Medulla oblongata (tissue), 1 donor: ENCODE results near the gene NELFE.
A peak's percentile ranks its signal among the peaks of the same experiment; 100 is the strongest.
"Not testable (repeated sequence)": the region's sequence is repeated elsewhere in the genome, so short reads cannot be mapped to it uniquely, and the experiment has no call there.

Experiments used
- DNase-seq: peaks from one replicate; pipeline ENCODE4 v3.0.0-alpha.2; 2015; ENCODE audit errors: extremely low spot score

NELFE gene

GRCh38 chr6:31949926-31950548, 8.7 kb downstream of the NELFE start:
- no peak for DNase-seq

- no peak for DNase-seq
Measured at GRCh38 chr6:31948753-31949413, 9.9 kb downstream of the NELFE start.

DNA sequence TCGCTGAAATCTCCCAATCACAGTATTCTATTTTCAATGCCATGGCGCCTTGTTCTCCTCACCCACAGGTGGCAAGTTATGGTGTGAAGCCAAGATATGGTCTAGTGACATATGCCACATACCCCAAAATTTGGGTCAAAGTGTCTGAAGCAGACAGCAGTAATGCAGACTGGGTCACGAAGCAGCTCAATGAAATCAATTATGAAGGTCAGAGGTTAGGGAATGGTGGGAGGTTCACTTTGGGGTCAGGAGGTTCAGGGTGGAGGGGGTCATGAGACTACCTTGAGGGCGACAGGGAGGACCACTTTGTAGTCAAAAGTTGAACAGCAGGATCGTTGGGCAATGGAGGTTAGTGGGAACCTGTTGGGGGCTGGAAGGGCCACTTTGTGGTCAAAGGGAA, 10.5 kb downstream of the NELFE start:
- DNase-seq: no peak

GRCh38 chr6:31947864-31948263, 10.9 kb downstream of the NELFE start:
- DNase-seq: no peak

- DNase-seq: no peak
Measured at GRCh38 chr6:31947070-31947675, 11.6 kb downstream of the NELFE start.

GRCh38 chr6:31946370-31946885, 12.3 kb downstream of the NELFE start:
- no peak for DNase-seq

GRCh38 chr6:31945507-31946369, 13.0 kb downstream of the NELFE start, which contains the start of gene CFB:
Gene CFB (plus strand): TSS chr6:31946095. CDS start chr6:31946222, 127 bp downstream.
- peak; percentile 23 for DNase-seq

DNA sequence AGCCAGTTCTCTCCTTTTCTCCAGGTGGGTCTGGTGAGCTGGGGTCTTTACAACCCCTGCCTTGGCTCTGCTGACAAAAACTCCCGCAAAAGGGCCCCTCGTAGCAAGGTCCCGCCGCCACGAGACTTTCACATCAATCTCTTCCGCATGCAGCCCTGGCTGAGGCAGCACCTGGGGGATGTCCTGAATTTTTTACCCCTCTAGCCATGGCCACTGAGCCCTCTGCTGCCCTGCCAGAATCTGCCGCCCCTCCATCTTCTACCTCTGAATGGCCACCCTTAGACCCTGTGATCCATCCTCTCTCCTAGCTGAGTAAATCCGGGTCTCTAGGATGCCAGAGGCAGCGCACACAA, 13.6 kb downstream of the NELFE start:
- no peak for DNase-seq

DNA sequence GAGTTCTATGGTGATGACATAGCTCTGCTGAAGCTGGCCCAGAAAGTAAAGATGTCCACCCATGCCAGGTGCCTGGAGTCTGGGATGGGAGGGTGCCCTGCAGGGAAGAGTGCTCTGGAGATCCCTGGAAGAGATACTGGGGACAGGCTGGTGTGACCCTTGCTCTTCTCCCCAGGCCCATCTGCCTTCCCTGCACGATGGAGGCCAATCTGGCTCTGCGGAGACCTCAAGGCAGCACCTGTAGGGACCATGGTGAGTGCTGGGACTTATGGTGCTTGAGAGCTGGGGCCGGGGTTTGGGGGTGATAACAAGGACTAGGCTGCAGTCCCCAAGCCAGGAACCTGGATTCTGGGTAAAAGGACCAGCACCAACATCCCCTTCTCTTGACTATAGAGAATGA, 15.0 kb downstream of the NELFE start:
- DNase-seq: no peak

- no peak for DNase-seq
Measured at GRCh38 chr6:31940256-31940664, 18.5 kb downstream of the NELFE start.

- no peak for DNase-seq
Measured at GRCh38 chr6:31935823-31936222, 22.9 kb downstream of the NELFE start.

DNA sequence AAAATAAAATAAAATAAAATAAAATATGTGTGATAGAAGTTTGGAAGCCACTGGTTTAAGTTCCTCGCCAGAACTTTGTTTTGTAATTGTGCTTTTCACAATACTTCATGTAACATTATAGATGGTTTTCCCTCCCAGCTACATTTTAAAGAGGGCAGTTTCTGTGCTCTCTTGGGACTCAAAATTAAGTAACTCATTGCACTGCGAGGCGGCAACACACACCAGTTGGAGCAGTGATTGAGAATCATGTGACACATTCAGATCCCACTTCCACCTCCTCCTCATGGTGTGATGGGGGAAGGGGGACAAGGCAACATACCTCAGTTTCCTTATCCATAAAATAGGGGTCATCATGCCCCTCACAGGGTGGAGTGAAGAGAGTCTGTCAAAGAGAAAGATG, 23.8 kb downstream of the NELFE start:
- DNase-seq: no peak

DNA sequence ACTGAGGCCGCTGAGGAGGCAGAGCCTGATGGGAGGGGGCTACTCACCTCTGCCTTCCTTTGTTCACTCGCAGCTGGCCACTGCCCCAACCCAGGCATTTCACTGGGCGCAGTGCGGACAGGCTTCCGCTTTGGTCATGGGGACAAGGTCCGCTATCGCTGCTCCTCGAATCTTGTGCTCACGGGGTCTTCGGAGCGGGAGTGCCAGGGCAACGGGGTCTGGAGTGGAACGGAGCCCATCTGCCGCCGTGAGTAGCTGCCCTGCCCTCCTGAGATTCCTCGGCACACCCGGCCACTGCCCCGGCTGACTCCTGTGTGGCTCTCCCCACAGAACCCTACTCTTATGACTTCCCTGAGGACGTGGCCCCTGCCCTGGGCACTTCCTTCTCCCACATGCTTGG, 25.2 kb downstream of the NELFE start:
- no peak for DNase-seq

DNA sequence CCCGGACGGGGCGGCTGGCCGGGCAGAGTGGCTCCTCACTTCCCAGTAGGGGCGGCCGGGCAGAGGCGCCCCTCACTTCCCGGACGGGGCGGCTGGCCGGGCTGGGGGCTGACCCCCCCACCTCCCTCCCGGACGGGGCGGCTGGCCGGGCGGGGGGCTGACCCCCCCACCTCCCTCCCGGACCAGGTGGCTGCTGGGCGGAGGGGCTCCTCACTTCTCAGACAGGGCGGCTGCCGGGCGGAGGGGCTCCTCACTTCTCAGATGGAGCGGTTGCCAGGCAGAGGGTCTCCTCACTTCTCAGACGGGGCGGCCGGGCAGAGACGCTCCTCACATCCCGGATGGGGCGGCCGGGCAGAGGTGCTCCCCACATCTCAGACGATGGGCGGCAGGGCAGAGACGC, 26.6 kb downstream of the NELFE start:
- not testable (repeated sequence) for DNase-seq

GRCh38 chr6:31930962-31931361, 27.8 kb downstream of the NELFE start:
- DNase-seq: no peak

- no peak for DNase-seq
Measured at GRCh38 chr6:31928672-31928939, 30.2 kb downstream of the NELFE start.

DNA sequence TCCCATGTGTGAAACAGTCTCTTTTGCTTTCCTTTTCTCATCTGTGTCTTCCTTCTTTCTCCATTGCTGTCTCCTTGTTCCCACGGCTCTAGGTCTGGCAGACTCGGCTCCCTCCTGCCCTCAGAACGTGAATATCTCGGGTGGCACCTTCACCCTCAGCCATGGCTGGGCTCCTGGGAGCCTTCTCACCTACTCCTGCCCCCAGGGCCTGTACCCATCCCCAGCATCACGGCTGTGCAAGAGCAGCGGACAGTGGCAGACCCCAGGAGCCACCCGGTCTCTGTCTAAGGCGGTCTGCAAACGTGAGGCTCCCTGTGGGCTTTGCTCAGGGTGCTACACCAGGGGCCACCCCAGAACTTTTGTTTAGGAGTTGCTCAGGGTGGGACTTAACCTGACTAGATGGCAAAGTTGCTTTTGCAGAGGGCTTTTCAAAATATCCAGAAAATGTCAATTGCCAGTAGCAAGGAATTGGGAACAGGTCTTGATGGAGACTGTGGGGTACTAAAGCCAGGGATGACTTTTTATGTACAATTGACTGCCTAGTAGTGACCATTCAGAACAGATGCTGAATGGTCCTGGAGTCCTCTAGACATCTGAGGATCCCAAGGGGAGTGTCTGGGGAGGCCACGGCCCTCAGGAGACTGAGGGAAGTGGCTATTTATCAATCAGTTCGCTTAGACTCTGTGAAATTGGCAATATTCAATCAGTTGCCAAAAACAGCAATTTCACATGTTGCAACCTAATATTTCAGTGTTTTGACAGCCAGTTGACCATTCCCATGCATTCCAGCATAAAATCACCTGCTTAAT, 30.7 kb downstream of the NELFE start:
- no peak for DNase-seq

DNA sequence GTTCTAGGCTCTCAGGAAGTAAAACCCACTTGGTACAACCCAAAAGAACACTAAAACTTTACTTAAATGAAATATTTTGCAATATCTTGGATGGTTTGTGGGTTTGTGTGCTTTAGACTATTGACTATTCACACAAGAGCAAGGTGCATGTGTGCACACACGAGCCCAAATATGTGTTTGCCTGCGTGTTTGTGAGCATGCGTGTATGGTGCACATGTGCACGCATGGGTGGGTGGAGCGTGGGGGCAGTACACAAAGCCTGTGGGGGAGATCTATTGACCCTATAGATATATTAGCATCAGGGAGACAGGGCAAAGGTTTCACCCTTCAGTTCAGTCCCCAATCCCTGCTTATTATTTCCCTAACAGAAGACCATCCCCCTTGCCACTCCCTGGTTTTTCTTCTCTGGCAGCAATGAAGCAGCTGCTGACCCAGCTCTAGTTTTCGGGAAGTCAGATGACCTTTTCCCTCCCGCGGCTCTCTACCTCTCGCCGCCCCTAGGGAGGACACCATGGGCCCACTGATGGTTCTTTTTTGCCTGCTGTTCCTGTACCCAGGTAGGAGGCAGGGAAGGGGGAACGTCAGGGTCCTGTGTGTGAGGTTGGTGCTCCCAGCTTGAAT, 31.4 kb downstream of the NELFE start, which contains the start of gene C2:
Gene C2, plus strand, starts transcription at position 476 of the 621 bp plus-strand sequence. Its CDS starts 36 bp downstream, at position 512.
- no peak for DNase-seq

- DNase-seq: no peak
Measured at GRCh38 chr6:31922942-31923341, 35.8 kb downstream of the NELFE start.

GRCh38 chr6:31920811-31921210, 38.0 kb downstream of the NELFE start:
- no peak for DNase-seq
